DND-41 (cell line): Measurements from ENCODE around the gene ELMOD1.

Source experiments
- CTCF ChIP-seq: IDR thresholded peaks from 2 replicates; pipeline ENCODE4 v1.5.1; 2012; ENCODE audit warnings: borderline replicate concordance, low read length, moderate library complexity, mild to moderate bottlenecking; ENCODE audit not compliant: poor library complexity, severe bottlenecking; ENCODE audit errors: extremely low read depth
- EZH2 ChIP-seq: IDR thresholded peaks from 3 replicates; pipeline ENCODE4 v1.6.1; 2012; ENCODE audit warnings: borderline replicate concordance, low read depth, mild to moderate bottlenecking, moderate library complexity, low read length, inconsistent platforms; ENCODE audit not compliant: severe bottlenecking

- TF ChIP-seq CTCF (no peak), EZH2 (no peak)
Measured at GRCh38 chr11:107661656-107662055, 70.7 kb downstream of the ELMOD1 start.
